Nephron progenitor cell (in vitro differentiated cells): ENCODE data around the gene LAIR1.
A peak's percentile ranks its signal among the peaks of the same experiment; 100 is the strongest.
"Not testable (repeated sequence)": the region's sequence is repeated elsewhere in the genome, so short reads cannot be mapped to it uniquely, and the experiment has no call there.

ENCODE experiments used
- DNase-seq: peaks from one replicate; pipeline ENCODE4 v3.0.0; 2021
- H3K27ac Mint-ChIP-seq: 2 replicates; pipeline ENCODE4 v1.8.0; 2021; ENCODE audit warnings: mild to moderate bottlenecking, moderate library complexity, mixed read lengths
- H3K27me3 Mint-ChIP-seq: 2 replicates; pipeline ENCODE4 v1.8.0; 2021; ENCODE audit warnings: mild to moderate bottlenecking, low read depth, mixed read lengths; ENCODE audit not compliant: poor library complexity
- H3K36me3 Mint-ChIP-seq: 2 replicates; pipeline ENCODE4 v1.8.0; 2021; ENCODE audit warnings: low read depth, mixed read lengths
- H3K4me1 Mint-ChIP-seq: 2 replicates; pipeline ENCODE4 v1.8.0; 2021; ENCODE audit warnings: mixed read lengths
- H3K4me3 Mint-ChIP-seq: 2 replicates; pipeline ENCODE4 v1.8.0; 2021; ENCODE audit warnings: mild to moderate bottlenecking, moderate library complexity, mixed read lengths
- H3K9me3 Mint-ChIP-seq: 2 replicates; pipeline ENCODE4 v1.8.0; 2021; ENCODE audit warnings: mild to moderate bottlenecking, moderate library complexity, mixed read lengths
- CTCF ChIP-seq: fragments of 200-600 bp; sonication (generic); IDR thresholded peaks from 2 replicates; pipeline ENCODE4 v1.5.0; 2021; ENCODE audit warnings: antibody characterized with exemption

The LAIR1 gene

DNA sequence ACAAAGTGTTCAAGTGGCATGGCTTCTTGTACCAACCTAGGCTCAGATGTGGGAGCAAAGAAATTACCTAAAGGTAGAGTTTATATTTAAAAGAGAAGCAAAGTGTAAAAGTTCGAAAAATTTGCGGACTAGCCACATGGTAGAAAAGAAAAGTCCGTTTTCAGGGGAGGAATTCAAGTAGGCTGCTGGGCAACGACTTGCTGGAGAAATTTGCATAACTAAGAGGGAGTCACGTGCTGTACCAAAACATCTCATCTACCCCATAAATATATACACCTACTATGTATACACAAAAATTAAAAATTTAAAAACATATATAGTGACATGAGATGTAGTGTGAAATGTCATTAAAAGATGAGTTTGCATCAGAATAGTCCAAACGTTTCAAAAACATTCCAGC is 2.1 kb upstream of the LAIR1 start:
- Mint-ChIP-seq H3K27ac (no peak overlapping the region), H3K36me3 (no peaks in the 10 kb centered on the region), H3K4me3 (no peak overlapping the region), H3K27me3 (peaks cover 23% of the 10 kb centered on the region), H3K9me3 (peaks cover 36% of the 10 kb centered on the region), H3K4me1 (no peaks in the 10 kb centered on the region)
- TF ChIP-seq CTCF: no peak
- no peak for DNase-seq

DNA sequence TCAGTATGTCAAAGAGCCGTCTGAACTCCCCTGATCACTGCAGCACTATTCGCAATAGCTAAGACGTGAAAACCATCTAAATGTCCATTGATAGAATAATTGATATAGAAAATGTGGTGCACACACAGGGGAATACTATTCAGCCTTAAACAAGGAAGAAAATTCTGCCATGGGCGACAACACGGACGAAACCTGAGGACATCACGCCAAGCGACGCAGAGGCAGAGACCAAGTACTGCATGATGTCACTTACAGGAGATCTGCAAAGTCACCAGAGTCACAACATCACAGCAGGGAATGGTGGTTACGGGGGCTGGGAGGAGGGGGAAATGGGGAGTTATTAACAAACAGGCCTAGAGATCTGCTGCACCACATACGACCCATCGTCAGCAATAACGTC is 1.1 kb upstream of the LAIR1 start:
- not testable (repeated sequence) for H3K4me3 Mint-ChIP-seq, DNase-seq, H3K36me3 Mint-ChIP-seq, H3K4me1 Mint-ChIP-seq, H3K27ac Mint-ChIP-seq
- H3K9me3 Mint-ChIP-seq: peaks cover 31% of the 10 kb centered on the region
- peaks cover 29% of the 10 kb centered on the region for H3K27me3 Mint-ChIP-seq

GRCh38 chr19:54361680-54362422 is 2.9 kb downstream of the LAIR1 start:
- DNase-seq, H3K4me3 Mint-ChIP-seq, H3K27ac Mint-ChIP-seq, H3K36me3 Mint-ChIP-seq, H3K4me1 Mint-ChIP-seq: not testable (repeated sequence)
- Mint-ChIP-seq H3K27me3 (peaks cover 22% of the 10 kb centered on the region), H3K9me3 (peaks cover 22% of the 10 kb centered on the region)

DNA sequence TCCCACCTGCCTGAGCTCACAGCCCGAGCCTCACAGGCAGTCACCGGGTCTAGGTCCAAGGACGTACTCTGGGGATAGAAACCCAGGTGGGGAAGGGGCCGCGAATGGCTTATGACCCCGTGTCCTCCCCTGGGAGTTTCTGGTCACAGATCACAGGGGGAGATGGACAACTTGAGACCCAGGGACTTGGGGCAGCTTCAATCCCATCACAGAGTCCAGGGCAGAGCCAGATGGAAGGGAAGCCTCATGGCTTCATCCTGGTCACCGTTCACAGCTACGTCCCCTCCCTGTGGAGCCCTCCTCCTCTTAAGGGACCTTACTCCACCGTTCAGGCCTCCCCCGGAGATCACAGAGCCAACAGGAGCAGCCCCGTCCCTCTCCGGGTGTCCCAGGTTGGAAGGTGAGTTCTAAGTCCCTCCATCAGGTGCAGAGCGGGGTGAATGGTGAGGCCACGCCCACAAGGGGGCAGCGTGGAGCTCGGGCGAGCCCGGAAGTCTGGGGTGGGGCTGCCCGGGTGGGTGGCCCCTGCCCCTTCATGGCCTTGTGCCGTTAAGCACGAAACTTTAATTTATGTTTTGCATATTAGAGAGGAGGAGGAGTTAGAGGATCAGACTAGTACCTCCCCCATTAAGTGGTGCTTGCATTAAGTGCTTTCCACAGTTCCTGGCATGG is 5.4 kb downstream of the LAIR1 start:
- peak; percentile 30 for DNase-seq
- H3K27ac Mint-ChIP-seq, H3K36me3 Mint-ChIP-seq, H3K4me1 Mint-ChIP-seq, H3K4me3 Mint-ChIP-seq: not testable (repeated sequence)
- H3K27me3 Mint-ChIP-seq: peaks cover 18% of the 10 kb centered on the region
- H3K9me3 Mint-ChIP-seq: peaks cover 18% of the 10 kb centered on the region

DNA sequence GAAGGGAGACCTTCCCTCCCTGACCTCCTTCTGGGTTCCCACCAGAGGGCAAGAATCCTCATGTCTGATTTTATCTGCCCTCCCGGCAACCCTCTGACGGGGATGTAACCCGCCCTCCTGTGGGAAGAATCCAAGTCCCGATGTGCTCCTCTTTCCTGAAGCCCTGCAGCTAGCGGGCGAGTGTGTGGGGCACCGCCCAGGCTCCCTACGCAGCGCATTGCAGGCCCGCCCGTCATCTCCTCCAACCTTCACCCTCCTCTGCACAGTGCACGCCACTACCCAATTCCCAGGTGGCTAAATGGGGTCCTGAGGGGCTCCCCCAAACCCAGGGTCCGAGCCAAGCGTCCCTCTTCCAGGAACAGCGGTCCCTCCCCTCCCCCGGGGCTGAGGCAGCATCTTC is 7.3 kb downstream of the LAIR1 start:
- Mint-ChIP-seq H3K9me3 (peaks cover 9% of the 10 kb centered on the region), H3K4me3 (no peak overlapping the region), H3K27ac (no peak overlapping the region), H3K4me1 (no peaks in the 10 kb centered on the region), H3K36me3 (no peaks in the 10 kb centered on the region), H3K27me3 (peaks cover 17% of the 10 kb centered on the region)
- no peak for TF ChIP-seq CTCF
- DNase-seq: no peak

- no peak overlapping the region for H3K4me3 Mint-ChIP-seq
- H3K9me3 Mint-ChIP-seq: peaks cover 4% of the 10 kb centered on the region
- H3K27me3 Mint-ChIP-seq: peaks cover 21% of the 10 kb centered on the region
- no peaks in the 10 kb centered on the region for H3K36me3 Mint-ChIP-seq
- DNase-seq: no peak
- H3K27ac Mint-ChIP-seq: no peak overlapping the region
- TF ChIP-seq CTCF: no peak
- H3K4me1 Mint-ChIP-seq: no peaks in the 10 kb centered on the region
These were observed 8.2 kb downstream of the LAIR1 start for GRCh38 chr19:54356444-54357056.

- peaks cover 22% of the 10 kb centered on the region for H3K27me3 Mint-ChIP-seq
These were observed 9.1 kb downstream of the LAIR1 start for GRCh38 chr19:54355675-54356074.

More at GRCh38 chr19:54355675-54356074, 9.1 kb downstream of the LAIR1 start:
- H3K36me3 Mint-ChIP-seq: no peaks in the 10 kb centered on the region
- no peaks in the 10 kb centered on the region for H3K4me1 Mint-ChIP-seq
- H3K27ac Mint-ChIP-seq: no peak overlapping the region
- peaks cover 4% of the 10 kb centered on the region for H3K9me3 Mint-ChIP-seq
- TF ChIP-seq CTCF: no peak
- H3K4me3 Mint-ChIP-seq: no peak overlapping the region
- no peak for DNase-seq
